Measurements from ENCODE around the gene ZSWIM3. TPM values are rescaled to one million over a fixed set of nuclear protein-coding genes. Genes with fewer than 3 reads are reported as not detected.

Gene ZSWIM3
- total and polyA plus RNA-seq, 2 of the 13 experiments (the other 11 are each of a cell fraction or from before 2014, with no cell fraction given), result 5.2 to 5.8 TPM

DNA sequence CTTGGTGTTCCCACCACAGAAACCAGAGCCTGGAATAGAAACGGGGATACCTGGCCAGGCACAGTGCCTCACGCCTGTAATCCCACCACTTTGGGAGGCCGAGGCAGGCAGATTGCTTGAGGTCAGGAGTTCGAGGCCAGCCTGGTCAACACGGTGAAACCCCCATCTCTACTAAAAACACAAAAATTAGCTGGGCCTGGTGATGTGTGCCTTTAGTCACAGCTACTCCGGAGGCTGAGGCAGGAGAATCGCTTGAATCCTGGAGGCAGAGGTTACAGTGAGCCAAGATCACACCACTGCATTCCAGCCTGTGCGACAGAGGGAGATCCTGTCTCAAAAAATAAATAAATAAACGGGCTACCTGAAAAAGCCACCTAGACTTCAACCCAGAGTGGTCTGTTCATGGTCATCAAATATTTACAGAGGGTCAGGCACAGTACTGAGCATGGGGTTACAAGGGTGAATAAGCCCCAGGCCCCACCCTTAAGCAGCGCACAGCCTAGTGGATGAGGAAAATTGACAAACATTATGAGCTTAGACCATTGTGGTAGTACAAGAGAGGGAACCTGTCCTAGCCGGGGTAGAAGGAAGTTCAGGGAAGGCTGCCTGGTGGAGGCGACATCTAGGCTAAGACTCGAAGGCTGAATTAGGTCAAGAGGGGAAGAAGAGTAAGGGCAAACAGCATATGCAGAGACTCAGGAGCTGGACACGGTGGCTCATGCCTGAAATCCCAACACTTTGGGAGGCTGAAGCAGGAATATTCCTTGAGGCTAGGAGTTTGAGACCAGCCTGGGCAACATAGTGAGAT is 69.9 kb downstream of the ZSWIM3 start (continued):
- TF ChIP-seq FOXM1 (CRISPR knock-in tag; IDR thresholded peaks at IDR 0.05) (no peak), ZSCAN20 (CRISPR knock-in tag; IDR thresholded peaks at IDR 0.05; ENCODE audit: borderline replicate concordance) (no peak; the same call in 1 of the 2 replicates), ZNF484 (CRISPR knock-in tag; IDR thresholded peaks at IDR 0.05; ENCODE audit: borderline replicate concordance, low read depth) (no peak), SNRNP70 (IDR thresholded peaks at IDR 0.05; ENCODE audit: low read depth, low read length) (no peak), ZNF878 (CRISPR knock-in tag; IDR thresholded peaks at IDR 0.05) (peak; percentile 88), SCMH1 (CRISPR knock-in tag; IDR thresholded peaks at IDR 0.05; ENCODE audit: borderline replicate concordance) (no peak), HHEX (CRISPR knock-in tag; IDR thresholded peaks at IDR 0.05) (0 out of 2 replicates have a peak, but pooled peaks have one; percentile 11), SMAD9 (CRISPR knock-in tag; IDR thresholded peaks at IDR 0.05) (peak; percentile 35; the same call in 1 of the 2 replicates), NFATC3 (CRISPR knock-in tag; IDR thresholded peaks at IDR 0.05) (no peak), ZNF441 (CRISPR knock-in tag; IDR thresholded peaks at IDR 0.05; ENCODE audit: borderline replicate concordance) (peak; percentile 54; the same call in 1 of the 2 replicates), CCAR2 (optimal IDR thresholded peaks at IDR 0.05; ENCODE audit: low read depth, low read length) (peak; percentile 74), GTF3A (CRISPR knock-in tag; conservative IDR thresholded peaks at IDR 0.05) (0 out of 2 replicates have a peak, but pooled peaks have one; percentile 46), GATA4 (IDR thresholded peaks at IDR 0.05; ENCODE audit: borderline replicate concordance, low read depth) (0 out of 2 replicates have a peak, but pooled peaks have one; percentile 11), SALL1 (CRISPR knock-in tag; IDR thresholded peaks at IDR 0.05) (peak; percentile 95), KAT2B (IDR thresholded peaks at IDR 0.05; ENCODE audit: borderline replicate concordance, low read depth, low read length) (no peak), ZNF10 (CRISPR knock-in tag; IDR thresholded peaks at IDR 0.05; ENCODE audit: borderline replicate concordance, low read depth) (no peak), ZNF510 (CRISPR knock-in tag; IDR thresholded peaks at IDR 0.05; ENCODE audit: low read depth) (no peak)
- TF ChIP-seq, protein P1, sequence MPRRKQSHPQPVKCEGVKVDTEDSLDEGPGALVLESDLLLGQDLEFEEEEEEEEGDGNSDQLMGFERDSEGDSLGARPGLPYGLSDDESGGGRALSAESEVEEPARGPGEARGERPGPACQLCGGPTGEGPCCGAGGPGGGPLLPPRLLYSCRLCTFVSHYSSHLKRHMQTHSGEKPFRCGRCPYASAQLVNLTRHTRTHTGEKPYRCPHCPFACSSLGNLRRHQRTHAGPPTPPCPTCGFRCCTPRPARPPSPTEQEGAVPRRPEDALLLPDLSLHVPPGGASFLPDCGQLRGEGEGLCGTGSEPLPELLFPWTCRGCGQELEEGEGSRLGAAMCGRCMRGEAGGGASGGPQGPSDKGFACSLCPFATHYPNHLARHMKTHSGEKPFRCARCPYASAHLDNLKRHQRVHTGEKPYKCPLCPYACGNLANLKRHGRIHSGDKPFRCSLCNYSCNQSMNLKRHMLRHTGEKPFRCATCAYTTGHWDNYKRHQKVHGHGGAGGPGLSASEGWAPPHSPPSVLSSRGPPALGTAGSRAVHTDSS (CRISPR knock-in tag; conservative IDR thresholded peaks at IDR 0.05), result no peak
- TF ChIP-seq, protein P2, sequence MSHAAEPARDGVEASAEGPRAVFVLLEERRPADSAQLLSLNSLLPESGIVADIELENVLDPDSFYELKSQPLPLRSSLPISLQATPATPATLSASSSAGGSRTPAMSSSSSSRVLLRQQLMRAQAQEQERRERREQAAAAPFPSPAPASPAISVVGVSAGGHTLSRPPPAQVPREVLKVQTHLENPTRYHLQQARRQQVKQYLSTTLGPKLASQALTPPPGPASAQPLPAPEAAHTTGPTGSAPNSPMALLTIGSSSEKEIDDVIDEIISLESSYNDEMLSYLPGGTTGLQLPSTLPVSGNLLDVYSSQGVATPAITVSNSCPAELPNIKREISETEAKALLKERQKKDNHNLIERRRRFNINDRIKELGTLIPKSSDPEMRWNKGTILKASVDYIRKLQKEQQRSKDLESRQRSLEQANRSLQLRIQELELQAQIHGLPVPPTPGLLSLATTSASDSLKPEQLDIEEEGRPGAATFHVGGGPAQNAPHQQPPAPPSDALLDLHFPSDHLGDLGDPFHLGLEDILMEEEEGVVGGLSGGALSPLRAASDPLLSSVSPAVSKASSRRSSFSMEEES (CRISPR knock-in tag; IDR thresholded peaks at IDR 0.05), result peak; percentile 78
- TF ChIP-seq, protein P3, sequence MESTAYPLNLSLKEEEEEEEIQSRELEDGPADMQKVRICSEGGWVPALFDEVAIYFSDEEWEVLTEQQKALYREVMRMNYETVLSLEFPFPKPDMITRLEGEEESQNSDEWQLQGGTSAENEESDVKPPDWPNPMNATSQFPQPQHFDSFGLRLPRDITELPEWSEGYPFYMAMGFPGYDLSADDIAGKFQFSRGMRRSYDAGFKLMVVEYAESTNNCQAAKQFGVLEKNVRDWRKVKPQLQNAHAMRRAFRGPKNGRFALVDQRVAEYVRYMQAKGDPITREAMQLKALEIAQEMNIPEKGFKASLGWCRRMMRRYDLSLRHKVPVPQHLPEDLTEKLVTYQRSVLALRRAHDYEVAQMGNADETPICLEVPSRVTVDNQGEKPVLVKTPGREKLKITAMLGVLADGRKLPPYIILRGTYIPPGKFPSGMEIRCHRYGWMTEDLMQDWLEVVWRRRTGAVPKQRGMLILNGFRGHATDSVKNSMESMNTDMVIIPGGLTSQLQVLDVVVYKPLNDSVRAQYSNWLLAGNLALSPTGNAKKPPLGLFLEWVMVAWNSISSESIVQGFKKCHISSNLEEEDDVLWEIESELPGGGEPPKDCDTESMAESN (CRISPR knock-in tag; conservative IDR thresholded peaks at IDR 0.05), result peak; percentile 83; the same call in 1 of the 2 replicates
- TF ChIP-seq, protein P4, sequence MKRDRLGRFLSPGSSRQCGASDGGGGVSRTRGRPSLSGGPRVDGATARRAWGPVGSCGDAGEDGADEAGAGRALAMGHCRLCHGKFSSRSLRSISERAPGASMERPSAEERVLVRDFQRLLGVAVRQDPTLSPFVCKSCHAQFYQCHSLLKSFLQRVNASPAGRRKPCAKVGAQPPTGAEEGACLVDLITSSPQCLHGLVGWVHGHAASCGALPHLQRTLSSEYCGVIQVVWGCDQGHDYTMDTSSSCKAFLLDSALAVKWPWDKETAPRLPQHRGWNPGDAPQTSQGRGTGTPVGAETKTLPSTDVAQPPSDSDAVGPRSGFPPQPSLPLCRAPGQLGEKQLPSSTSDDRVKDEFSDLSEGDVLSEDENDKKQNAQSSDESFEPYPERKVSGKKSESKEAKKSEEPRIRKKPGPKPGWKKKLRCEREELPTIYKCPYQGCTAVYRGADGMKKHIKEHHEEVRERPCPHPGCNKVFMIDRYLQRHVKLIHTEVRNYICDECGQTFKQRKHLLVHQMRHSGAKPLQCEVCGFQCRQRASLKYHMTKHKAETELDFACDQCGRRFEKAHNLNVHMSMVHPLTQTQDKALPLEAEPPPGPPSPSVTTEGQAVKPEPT (CRISPR knock-in tag; IDR thresholded peaks at IDR 0.05; ENCODE audit: low read depth), result no peak; the same call in 1 of the 2 replicates
- TF ChIP-seq, protein P5, sequence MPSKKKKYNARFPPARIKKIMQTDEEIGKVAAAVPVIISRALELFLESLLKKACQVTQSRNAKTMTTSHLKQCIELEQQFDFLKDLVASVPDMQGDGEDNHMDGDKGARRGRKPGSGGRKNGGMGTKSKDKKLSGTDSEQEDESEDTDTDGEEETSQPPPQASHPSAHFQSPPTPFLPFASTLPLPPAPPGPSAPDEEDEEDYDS (CRISPR knock-in tag; IDR thresholded peaks at IDR 0.05), result peak; percentile 73

Measured in HepG2 (cell line).